Measurements from ENCODE around the gene CISD3. TPM values are rescaled to one million over a fixed set of nuclear protein-coding genes. Genes with fewer than 3 reads are reported as not detected.

The CISD3 gene
- total and polyA plus RNA-seq, 2 of the 8 experiments (the other 6 are each of a cell fraction or from before 2014, with no cell fraction given) = 9.4 to 11.1 TPM

- H2BK15ac ChIP-seq (ENCODE audit: low read length) = no peak overlapping the region
- no peak overlapping the region for H3K9ac ChIP-seq (replicated peaks in 1 of 4; ENCODE audit: extremely low read depth in 1 of 4, low read depth in 3 of 4, low read length in 3 of 4)
- no peak overlapping the region for H4K5ac ChIP-seq (ENCODE audit: insufficient read length, low read depth, low read length)
- peaks cover 3 to 8% (median 6%) of the 10 kb centered on the region in 4 experiments; a peak in 6 of 7 replicates for H3K4me1 ChIP-seq (replicated peaks in 1 of 4; ENCODE audit: control insufficient read depth in 3 of 4, insufficient read depth in 4 of 4, low read length in 3 of 4)
- no peak overlapping the region for H2BK12ac ChIP-seq (ENCODE audit: low read depth, low read length)
- no peak overlapping the region for H3K4ac ChIP-seq (replicated peaks; ENCODE audit: insufficient read length, low read depth, low read length)
- no peak overlapping the region for H2AK5ac ChIP-seq (ENCODE audit: low read depth, low read length)
- H3K79me1 ChIP-seq (ENCODE audit: low read depth, low read length) = no peaks in the 10 kb centered on the region
- ChIA-PET CTCF (ENCODE audit: partially characterized antibody) (interaction anchor here (0.7 to 9.6 kb wide), 14 partner anchors 13 to 256 kb away, joined by 3 to 141 read pairs (median 4); partner anchors contain the start of gene EPOP), POLR2A (ENCODE audit: partially characterized antibody) (interaction anchor here (0.7 to 1.6 kb wide), 6 partner anchors 10 to 31 kb away, joined by 3 to 4 read pairs (median 4); no protein-coding TSS in a partner anchor)
- H3K9me3 ChIP-seq (ENCODE audit: insufficient read depth in 2 of 2, low read depth in 1 of 2, low read length in 1 of 2) = no peaks in the 10 kb centered on the region
- H3K23ac ChIP-seq (ENCODE audit: insufficient read length) = no peak overlapping the region
- H3K27ac ChIP-seq (ENCODE audit: low read depth, low read length) = no peak overlapping the region
- H3K4me3 ChIP-seq (ENCODE audit: extremely low read depth in 1 of 4, insufficient read depth in 2 of 4, low read depth in 3 of 4, low read length in 4 of 4) = no peak overlapping the region
- FAIRE-seq (no peak), DNase-seq (ENCODE audit: low read depth in 1 of 2, low spot score in 2 of 2) (no peak)
- peaks cover 0 to 14% of the 10 kb centered on the region in 2 experiments for H4K20me1 ChIP-seq (replicated peaks in 1 of 2; ENCODE audit: control insufficient read depth in 1 of 2, insufficient read depth in 2 of 2, low read length in 2 of 2)
- H2AFZ ChIP-seq (ENCODE audit: low read length) = no peak overlapping the region
- no peak overlapping the region for H4K8ac ChIP-seq (ENCODE audit: extremely low read depth, insufficient read depth, low read length)
- no peak overlapping the region for H2BK20ac ChIP-seq (ENCODE audit: low read length)
- no peaks in the 10 kb centered on the region for H3K36me3 ChIP-seq (ENCODE audit: control insufficient read depth in 2 of 4, insufficient read depth in 4 of 4, low read length in 3 of 4)
- no peak overlapping the region for H3K4me2 ChIP-seq (ENCODE audit: insufficient read depth in 1 of 2, low read depth in 2 of 2, low read length in 2 of 2)
- no peak overlapping the region for H4K91ac ChIP-seq (replicated peaks; ENCODE audit: insufficient read length, low read length)
- no peak overlapping the region for H3K14ac ChIP-seq (ENCODE audit: insufficient read length)
- no peak overlapping the region for H2BK120ac ChIP-seq (replicated peaks; ENCODE audit: low read depth, low read length)
- no peak overlapping the region for H2BK5ac ChIP-seq (ENCODE audit: low read depth, low read length)
- no peaks in the 10 kb centered on the region; the same call in 1 of the 2 replicates for H3K23me2 ChIP-seq (ENCODE audit: low read depth, low read length)
- H3K18ac ChIP-seq (ENCODE audit: extremely low read depth, low read length) = no peak overlapping the region
- H3K56ac ChIP-seq (replicated peaks; ENCODE audit: insufficient read length, low read depth, low read length) = no peak overlapping the region
- H3K79me2 ChIP-seq (ENCODE audit: control insufficient read depth in 1 of 2, insufficient read depth in 2 of 2, low read length in 2 of 2) = no peaks in the 10 kb centered on the region
- H3K27me3 ChIP-seq (replicated peaks in 1 of 4; ENCODE audit: control insufficient read depth in 3 of 4, extremely low read depth in 1 of 4, insufficient read depth in 3 of 4, low read length in 3 of 4) = peaks cover 17 to 53% (median 49%) of the 10 kb centered on the region in 4 experiments
- WGBS, 2 experiments (ENCODE audit: extremely low coverage in 1 of 2, insufficient coverage in 1 of 2, insufficient read length in 1 of 2, insufficient replicate concordance in 2 of 2, low coverage in 1 of 2, low lambda C conversion rate in 2 of 2, missing lambda C conversion rate in 1 of 2) = 82% methylated on average over 4 of the region's 4 CpGs; no CpG with 5 or more reads in 1 of the 2 experiments
- TF ChIP-seq RXRA (IDR thresholded peaks at IDR 0.05; ENCODE audit: insufficient read depth, low read depth, low read length) (no peak), TAF7 (optimal IDR thresholded peaks at IDR 0.05; ENCODE audit: borderline replicate concordance, low read depth, low read length) (no peak), TEAD4 (IDR thresholded peaks at IDR 0.05; ENCODE audit: low read depth, low read length) (no peak), BACH1 (IDR thresholded peaks at IDR 0.05; ENCODE audit: low read length) (no peak), MAFK (IDR thresholded peaks at IDR 0.05; ENCODE audit: low read depth, low read length) (no peak), SUZ12 (IDR thresholded peaks at IDR 0.05; ENCODE audit: low read length) (no peak), ATF3 (IDR thresholded peaks at IDR 0.05; ENCODE audit: insufficient read depth, low read depth, low read length) (no peak)
Measured at GRCh38 chr17:38697061-38697820, 32.9 kb upstream of the CISD3 start.

Data from H1 (cell line).